NCI-H510A (cell line): ENCODE data around the gene ANXA4.
"Not testable (repeated sequence)": the region's sequence is repeated elsewhere in the genome, so short reads cannot be mapped to it uniquely, and the experiment has no call there.

Source experiments
- DNase-seq: peaks from one replicate; lab custom pipeline; 2025; lab: John Stamatoyannopoulos, UW

The ANXA4 gene

DNA sequence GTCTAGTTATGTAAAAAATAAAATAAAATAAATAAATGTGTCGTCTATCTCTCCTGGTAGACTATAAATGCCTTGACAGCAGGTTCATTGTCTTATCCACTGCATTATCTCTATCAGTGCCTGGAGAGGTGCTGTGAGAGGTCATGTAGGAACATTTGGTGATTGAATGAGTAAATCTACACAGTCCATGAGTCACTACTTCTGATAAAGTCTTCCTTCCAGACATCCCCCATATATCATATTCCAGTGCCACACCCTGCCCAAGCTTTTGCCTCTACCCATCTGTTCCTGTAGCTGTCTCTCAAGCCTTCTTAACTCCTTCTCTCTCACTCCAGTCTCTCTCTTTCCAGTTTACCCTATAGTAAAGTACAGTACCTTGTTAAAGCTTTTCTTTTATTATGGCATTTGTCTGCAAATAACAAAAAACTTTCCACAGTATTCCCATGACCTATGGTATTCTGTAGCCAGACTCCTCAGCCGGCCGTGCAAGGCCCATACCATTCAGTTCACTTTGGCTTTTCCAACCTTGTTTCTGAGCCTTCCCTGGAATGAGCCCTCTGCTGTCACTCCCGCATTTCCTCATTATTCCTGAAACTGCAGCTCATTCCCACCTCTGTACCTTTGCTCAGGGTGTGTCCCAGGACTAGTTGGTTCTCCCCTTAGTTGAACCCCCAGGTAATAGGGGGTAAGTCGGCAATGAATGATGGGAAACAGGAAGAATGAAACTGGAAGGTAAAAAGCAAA is 37.5 kb downstream of the ANXA4 start:
- DNase-seq = no peak

DNA sequence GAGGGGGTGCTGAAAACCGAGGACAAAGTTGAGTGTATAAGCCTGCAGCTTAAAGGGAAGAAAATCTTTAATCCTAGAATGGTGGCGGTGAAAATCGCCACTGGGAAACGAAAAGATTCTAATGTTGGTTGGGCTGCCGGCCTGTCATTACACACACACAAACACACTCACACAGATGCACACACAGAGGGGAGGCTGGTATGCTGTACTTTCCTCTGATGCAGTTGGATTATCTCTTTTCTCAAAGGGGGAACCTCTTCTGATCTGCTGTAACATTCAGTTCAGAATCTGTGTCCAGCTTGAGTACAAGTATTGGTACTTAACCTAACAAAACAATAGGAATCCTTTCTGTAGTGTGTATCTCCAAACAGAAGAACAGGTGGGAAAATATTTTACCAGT is 39.0 kb downstream of the ANXA4 start:
- DNase-seq = no peak

DNA sequence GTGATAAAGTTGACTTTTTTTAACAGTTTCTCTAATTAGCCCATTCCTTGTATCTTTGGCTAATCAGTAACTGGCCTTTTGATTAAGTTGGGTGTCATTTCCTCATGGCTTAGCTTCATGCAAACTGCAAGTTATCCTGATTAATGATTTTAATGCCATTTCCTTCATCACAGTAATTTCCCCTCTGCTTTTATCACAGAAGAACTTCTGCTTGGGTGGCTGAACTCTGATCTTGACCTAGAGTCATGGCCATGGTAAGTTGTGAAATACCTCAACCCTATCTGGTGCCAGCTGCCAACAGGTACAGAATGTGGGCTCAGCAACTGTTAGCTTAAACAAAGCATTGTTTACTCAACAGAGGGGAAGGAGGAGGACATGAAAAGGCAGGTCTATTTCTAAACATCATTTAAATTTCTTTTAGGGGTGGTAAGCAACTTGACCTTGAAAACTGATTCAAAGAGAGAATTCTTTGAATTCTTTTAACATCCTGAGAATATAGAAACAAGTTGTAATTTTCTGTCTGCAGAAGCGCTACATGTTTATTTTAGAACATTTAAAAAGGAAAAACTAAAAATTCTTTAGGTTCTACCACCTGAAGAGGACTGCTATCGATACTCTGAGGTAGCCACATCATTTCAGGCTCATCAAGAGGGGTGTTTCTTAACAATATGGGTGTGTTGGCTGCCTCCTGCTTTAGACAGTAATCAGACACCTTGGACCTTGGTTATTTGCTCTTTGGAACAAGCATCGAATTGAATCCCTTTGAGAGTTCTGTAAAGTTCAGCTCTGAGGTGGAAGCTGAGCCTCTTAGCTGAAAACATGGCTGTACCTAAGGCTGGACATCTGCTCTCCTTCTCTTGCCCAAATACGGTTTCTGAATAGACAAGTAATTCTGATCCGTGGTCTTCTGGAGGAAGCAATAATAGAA is 39.7 kb downstream of the ANXA4 start:
- peak; percentile 74 for DNase-seq

DNA sequence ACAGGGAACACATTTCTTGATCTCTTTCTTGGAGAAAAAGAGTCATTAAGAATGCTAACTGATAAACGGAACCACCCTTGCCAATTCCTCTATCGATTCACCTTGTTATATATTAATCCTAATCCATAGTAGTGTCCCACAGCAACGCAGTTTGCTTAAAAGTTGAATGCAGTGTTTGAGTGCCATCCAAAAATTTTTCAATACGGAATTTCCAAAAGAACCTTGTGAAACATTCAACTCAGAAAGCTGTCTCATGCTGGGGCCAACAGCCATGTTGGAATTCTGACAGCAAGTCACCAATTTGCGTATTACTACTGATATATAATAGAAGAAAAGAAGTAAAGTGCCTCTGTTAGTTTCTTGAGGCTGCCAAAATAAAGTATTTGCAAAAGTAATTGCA is 42.3 kb downstream of the ANXA4 start:
- DNase-seq = no peak

DNA sequence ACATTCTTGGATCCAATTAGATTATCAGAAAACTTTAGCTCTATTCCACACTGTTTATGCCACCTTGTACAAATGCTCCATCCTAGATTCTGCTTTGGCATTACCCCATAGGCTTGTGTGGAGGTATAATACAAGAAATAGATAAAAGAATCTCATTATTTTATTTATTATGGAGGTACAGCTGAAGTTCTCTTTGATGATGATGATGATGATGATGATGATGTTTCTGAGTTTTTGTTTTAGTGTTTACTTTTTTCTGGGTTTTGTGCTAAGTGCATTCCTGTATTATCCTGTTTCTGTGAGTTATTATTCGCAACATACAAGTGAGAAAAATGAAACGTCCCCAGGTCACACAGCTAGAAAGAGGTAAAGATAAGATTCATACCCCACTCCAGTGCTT is 43.4 kb downstream of the ANXA4 start:
- no peak for DNase-seq

DNA sequence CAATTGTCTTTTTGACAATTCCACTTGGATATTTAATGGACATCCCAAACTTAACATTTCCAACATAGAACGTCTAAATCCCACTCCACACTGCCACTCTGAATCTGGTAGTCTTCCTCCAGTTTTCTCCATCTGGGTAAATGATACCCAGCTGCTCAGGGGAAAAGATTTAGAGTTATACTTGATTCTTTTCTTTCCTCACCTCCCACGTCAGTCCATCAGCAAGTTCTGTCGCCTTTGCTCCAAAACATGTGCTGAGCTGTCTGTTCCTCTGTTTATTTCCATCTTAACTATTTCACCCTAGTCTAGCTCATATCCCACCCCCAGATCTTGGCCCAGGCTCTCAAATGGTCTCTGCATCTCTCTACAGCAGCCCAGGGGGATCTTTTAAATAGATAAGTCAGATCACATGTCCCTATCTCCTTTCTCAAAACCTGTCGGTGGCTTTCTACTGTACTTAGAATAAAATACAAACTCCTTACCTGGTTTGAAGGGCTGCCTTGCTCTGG is 44.2 kb downstream of the ANXA4 start:
- DNase-seq = no peak

DNA sequence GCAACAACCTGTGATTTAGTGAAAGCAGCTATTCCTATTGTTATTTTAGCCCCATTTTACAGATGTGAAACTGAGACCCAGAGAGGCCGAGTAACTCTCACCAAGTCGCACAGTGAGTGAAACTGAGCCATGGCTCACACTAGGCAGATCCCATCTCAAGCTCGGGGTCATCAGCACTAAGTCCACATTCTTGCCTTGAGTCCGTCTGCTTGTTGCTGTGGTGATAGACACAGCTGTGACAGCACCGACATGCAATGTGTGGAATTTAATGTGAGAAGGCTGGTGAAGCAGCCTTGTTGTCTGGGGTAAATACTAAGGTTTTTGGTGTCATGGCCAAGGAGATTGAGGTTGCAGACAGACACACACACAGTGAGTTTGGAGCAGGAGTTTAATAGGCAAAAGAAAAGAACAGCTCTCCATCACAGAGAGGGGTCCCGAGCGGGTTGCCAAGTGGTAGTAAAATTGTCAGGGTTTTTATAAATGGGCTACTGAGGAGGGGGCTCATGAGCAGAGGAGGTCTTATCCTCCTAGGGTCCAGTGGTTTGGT is 47.3 kb downstream of the ANXA4 start:
- DNase-seq = no peak

DNA sequence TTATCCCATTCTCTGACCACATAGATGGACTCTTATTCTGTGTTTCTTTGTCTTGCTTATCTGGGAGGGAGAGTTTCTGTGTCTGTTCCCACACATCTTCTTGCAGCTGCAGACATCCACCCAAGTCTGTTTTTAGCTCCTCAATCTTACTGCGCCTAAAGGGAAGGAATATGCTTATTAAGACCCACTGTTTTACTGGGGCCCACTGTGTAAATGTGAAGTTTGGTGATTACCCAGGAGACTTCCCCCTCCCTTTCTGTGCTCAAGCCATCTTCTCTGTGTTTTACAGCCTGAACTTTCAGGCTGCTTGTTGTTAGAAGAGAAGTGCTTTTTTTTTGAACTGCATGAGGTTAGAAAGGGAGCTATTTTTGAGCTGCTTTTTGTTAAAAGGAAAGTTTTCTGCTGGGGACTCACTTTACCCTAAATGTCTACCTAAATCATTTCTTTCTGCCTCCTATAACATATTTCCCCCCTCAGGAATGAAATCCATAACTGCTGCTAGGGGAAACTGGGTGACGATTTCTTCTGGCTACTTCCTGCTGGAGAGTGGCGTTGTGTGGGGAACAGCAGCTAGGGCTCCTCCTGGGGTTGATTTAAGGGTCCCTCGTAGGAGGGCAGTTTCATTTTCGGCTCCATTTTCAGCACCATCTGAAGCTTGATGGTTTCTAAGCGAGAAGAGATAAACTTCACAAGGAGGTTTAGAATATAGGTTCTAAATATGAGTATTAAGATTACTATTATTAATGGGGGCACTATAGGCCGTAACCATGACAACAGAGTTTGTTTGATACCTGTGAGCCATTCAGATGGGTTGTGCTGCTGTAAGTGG is 48.1 kb downstream of the ANXA4 start:
- no peak for DNase-seq

DNA sequence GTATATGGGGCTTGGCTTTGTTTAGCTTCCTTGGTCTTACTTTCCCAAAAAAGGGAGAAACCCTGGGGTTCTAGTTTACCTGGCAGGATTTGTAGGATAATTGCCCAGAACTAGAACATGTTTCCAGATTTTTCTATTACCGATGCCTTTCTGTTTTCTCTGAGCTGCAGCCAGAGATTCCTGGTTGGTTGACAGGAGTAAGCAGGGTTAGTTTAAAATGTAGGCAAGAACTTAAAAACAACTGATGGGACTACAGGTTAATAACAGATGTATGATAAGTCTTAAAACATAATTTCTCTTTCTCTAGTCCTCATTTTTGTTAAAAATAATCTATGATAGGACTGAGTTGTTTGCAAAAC is 48.6 kb downstream of the ANXA4 start:
- no peak for DNase-seq

DNA sequence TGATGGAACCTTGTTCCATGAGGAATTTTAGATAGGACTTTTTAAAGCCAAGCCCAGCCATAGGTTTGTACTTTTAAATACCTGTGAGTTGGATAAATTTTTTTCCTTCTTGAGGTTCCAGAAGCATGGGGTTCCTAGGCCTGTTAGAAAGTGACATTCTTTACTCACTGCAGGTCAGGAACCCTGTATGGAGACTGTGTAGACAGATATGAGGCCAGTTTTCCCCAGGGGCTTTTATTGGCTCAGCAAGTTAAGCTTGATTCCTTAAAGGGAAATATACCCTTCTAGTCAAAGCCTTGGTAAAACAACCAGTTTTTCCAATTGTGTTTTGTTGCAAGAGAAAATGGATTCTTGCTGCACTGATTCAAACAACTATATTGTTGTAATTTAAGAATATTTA is 49.1 kb downstream of the ANXA4 start:
- no peak for DNase-seq

DNA sequence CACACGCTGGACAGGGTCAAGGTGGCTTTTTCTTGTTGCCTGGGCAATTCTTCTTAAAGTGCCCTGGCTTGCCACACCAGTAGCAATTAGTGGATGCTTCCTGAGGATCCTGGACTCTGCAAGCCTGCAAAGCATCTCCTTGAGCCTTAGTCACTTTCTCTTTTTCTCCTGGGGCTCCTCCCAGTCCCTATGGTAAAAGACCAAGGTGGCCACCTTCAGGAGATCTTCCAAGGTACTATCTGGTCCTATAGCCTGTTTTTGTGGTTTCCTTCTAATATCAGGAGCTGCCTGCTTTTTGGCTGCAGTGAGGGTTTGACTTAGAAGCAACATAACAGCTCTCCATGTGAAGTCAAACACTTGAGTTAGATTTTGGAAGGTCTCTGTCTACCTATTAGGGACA is 54.2 kb downstream of the ANXA4 start:
- no peak for DNase-seq

DNA sequence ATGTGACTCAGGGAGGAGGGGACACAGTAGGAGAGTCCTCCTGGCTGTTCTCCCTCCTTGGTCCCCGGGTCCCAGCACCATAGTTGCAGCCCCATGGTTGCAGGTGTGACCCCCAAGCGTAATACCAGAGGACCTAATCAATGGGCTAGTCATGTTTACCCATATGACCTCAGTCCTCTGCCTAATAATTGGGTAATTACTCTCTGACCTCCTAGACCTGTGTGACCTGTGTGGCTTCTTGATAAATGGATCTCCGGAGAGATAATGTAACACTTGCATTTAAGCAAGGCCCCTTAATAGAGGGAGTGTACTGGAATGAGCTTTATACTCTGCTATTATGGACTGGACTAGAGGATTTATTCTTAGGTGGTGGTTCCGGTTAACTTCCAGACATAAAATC is 55.3 kb downstream of the ANXA4 start:
- no peak for DNase-seq

DNA sequence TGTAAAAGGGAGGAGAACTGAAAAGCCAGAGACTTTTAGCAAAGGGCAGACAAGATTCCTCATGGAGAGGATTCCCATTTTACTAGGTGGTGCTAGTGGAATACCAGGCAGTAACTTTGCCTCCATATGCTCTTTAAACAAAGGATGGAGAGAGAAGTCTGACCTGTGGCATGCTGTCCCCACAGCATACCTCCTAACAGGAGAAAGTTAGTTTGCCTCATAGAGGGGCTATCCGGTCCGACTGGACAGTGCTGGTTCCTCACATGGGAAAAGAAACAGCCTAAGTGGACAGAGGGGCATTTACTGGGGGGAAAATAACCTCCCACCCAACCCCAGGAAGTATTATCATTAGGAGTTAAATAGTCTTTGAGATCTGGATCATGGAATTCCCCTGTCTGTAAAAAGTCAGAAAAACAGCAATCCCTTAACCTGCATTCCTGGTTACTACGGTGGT is 55.9 kb downstream of the ANXA4 start:
- no peak for DNase-seq

DNA sequence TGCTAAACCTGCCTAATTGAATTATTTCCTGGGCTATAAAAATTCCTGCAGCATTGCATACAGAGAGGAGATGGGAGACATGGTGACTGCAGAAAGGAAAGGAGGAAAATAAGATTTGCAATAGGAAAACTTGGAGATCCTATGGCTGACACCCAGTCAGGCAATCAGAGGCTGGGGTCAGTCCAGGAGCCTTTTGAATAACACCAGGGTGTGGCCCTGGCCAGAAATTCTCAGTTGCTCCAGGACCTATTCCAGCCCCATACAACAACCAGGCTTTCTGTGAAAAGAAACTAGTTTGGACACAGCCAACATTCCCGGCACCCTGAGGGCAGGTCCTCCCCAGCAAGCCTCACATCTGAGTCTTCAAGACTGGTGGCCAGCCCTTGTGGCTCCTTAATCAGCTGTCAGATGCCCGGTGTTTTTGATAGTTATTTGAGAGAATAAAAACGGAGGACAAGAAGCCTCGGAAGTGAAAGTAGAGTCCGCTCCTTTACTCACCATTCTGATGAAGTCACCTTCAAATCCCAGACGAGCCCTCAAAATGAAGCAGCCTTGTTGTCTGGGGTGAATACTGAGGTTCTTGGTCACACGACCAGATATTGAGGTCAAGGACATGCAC is 56.5 kb downstream of the ANXA4 start:
- DNase-seq = no peak

DNA sequence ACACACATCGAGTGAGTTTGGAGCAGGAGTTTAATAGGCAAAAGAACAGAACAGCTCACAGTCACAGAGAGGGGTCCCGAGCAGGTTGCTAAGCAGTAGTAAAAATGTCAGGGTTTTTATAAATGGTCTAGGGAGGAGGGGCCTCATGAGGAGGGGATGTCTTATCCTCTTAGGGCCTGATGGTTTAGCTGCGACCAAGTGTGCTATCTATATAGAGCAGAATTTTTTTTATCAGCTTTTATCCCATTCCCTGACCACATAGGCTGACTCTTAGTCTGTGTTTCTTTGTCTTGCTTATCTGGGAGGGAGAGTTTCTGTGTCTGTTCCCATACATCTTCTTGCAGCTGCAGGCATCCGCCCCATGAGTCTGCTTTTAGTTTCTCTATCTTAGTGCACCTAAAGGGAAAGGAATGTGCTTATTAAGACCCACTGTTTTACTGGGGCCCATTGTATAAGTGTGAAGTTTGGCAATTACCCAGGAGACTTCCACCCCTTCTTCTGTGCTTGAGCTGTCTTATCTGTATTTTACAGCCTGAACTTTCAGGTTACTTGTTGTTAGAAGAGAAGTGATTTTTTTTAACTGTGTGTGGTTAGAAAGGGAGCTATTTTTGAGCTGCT is 57.1 kb downstream of the ANXA4 start:
- no peak for DNase-seq

DNA sequence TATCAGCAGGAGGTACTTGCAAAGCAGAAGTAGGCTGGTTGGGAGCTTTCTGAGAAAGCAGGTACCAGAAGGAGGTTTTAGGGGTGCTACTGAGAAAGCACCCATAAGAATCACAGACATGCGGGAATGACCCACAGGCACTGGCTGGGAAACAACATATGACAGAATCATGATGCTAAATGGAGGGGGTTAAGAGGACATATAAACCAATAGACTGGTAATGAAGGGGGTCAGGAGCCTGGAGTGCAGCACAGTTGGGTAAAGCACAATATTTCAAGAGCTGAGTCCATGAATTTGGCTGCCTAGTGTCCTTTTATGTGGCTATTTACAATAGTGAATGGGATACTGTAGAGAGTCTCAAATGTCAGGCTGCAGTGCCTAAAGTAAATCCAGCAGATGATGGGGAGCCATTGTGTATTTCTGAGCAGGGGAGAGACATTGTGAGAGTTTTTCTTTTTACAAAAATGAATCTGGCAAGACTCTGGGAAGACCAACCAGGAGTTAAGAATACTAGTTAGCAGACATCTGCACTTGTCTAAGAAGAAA is 59.9 kb downstream of the ANXA4 start:
- no peak for DNase-seq

DNA sequence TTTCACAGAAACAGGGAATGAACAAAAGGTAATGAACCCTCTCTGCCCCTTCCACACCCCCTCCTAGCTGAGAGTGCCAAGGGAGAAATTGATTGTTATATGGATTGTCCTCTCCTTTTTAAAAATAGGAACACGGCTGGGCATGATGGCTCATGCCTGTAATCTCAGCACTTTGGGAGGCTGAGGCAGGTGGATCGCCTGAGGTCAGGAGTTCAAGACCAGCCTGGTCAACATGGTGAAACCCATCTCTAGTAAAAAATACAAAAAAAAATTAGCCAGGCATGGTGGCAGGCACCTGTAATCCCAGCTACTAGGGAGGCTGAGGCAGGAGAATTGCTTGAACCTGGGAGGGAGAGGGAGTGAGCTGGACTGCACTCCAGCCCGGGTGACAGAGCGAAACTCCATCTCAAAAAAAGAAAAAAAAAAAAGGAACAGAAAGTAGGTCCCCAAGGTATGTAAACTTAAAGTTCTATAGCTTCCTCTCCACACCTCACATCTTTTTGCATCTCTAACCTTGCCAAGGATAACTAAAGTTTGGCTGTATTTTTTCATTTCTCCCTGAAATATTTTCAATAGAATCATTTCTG is 60.9 kb downstream of the ANXA4 start:
- not testable (repeated sequence) for DNase-seq

DNA sequence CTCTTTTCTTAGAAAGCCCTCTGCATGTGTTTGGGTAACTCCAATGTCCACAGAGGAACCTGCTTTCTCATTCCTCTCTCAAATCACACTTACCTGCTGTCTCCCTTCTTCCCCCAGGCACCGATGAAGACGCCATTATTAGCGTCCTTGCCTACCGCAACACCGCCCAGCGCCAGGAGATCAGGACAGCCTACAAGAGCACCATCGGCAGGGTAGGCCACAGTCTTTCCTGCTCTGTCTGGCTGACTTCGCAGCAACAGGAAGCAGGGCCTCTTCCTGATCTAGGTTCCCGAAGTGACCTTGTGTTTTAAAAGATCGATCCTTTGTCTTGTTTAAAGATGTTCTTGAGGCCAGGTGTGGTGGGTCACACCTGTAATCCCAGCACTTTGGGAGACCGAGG is 62.5 kb downstream of the ANXA4 start:
- DNase-seq = no peak

DNA sequence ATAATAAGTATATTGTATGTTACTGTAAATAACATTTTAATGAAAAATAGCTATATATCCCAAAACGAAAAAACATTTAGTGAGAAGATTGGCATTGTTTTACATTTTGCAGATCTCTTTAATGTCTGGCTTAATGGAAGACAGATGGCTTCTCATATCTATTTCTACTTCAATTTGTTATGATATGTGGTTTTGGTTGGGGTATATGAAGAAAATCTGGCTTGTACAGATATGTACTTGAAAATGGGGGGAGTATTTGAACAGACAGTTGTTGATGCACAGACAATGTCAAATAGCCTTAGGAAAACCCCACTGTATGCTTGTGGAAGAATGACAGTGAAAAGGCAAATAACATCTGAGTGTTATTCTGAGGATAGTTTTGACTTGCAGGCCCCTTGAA is 64.0 kb downstream of the ANXA4 start:
- no peak for DNase-seq

DNA sequence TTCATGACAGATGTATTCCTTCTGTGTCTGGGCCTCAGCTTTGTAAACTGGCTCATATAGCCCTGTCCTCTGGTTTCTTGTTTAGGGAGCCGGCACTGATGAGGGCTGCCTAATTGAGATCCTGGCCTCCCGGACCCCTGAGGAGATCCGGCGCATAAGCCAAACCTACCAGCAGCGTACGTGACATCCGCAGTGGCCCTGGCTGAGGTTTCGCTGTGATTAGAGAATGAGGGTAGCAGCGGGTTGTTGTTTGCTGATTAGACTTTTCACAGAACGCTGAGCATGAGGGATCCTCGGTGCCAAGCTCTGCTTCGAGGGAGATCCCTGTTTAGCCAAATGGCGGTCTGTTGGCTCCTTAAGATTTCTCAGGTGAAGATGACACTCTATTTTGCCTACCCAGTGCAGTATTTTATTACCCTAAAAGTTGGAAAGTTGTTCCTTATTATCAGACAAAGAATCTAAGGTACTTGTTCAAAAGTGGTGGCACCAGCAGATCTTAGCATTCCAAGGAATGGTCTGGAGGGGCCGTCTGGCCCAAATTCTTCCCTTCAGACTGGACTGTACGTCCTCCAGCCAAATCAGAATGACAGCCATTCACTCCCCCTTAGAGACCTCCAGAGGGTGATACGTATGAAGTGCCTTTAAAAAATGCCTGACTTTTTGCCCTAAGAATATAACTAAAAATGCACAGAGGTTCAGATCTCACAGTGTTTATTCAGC is 66.0 kb downstream of the ANXA4 start:
- no peak for DNase-seq
